Activated CD4-positive, alpha-beta memory T cell treated with anti-CD3 and anti-CD28 coated beads, Interleukin-2, amount 10 ng/mL, durations not matched to agents 7 days and 5 days (primary cell): ENCODE results near the gene SMIM29. TPM values are rescaled to one million over a fixed set of nuclear protein-coding genes. Genes with fewer than 3 reads are reported as not detected.

Source experiments
- CTCF ChIA-PET: fragments of 350-600 bp; sonication (Branson Sonifier 250); formaldehyde crosslinking; loops from one replicate; lab custom pipeline; 2021; ENCODE audit warnings: antibody characterized with exemption, inconsistent platforms; lab: Charles Lee
- POLR2A ChIA-PET: fragments of 350-600 bp; sonication (Branson Sonifier 250); formaldehyde crosslinking; loops from one replicate; lab custom pipeline; 2021; ENCODE audit warnings: antibody characterized with exemption; lab: Charles Lee
- DNase-seq: peaks from one replicate; pipeline ENCODE4 v3.0.0-alpha.2; 2020
- H3K27ac Mint-ChIP-seq: one replicate; pipeline ENCODE4 v1.8.0; 2021; ENCODE audit warnings: mild to moderate bottlenecking, mixed read lengths
- H3K27me3 Mint-ChIP-seq: one replicate; pipeline ENCODE4 v1.8.0; 2021; ENCODE audit warnings: mixed read lengths
- H3K36me3 Mint-ChIP-seq: one replicate; pipeline ENCODE4 v1.8.0; 2021; ENCODE audit warnings: low read depth, mixed read lengths
- H3K4me1 Mint-ChIP-seq: one replicate; pipeline ENCODE4 v1.8.0; 2021; ENCODE audit warnings: mixed read lengths
- H3K4me3 Mint-ChIP-seq: one replicate; pipeline ENCODE4 v1.8.0; 2021; ENCODE audit warnings: mild to moderate bottlenecking, mixed read lengths
- H3K9me3 Mint-ChIP-seq: one replicate; pipeline ENCODE4 v1.8.0; 2021; ENCODE audit warnings: mixed read lengths
- total RNA-seq, 2 experiments: library from RNA; stranded (reverse); gene quantifications; one replicate each; pipeline ENCODE4 v1.2.3, GENCODE V29; 2021

The SMIM29 gene
- total RNA-seq, 2 experiments from 2014 or later: 38.3 to 38.4 TPM

DNA sequence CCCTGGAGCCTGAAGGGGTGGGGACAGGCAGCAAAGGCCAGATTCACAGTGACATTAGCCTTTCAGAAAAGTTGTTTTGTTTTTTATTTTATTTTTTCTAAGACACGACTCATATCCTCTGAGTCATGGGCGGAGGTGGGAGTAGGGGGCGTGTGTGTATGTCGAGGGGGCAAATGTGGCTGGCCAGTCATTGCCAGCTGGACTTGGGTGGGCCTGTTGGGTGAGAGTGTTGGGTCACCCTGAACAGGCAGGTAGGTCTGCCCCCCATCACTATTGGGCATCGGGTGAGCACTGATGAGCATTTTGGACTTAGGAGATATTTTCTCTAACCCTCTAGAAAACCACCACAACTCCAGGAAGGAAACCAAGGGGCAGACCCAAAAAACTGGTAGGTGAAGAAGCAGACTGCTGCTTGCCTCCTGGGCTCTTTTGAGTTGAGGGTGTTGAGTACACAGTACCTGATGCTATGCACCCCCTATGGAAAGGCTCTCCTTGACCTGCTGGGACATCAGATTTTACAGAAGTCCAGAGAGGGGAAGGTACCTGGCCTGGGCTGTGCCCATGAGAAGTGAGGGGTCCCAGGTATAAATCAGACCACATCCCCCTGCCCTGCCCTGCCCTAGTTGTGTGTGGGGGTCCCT, 5.6 kb downstream of the SMIM29 start:
- no peak for DNase-seq
- Mint-ChIP-seq H3K27me3 (no peaks in the 10 kb centered on the region), H3K27ac (peak overlapping the region; percentile 66), H3K36me3 (peaks cover 63% of the 10 kb centered on the region), H3K9me3 (no peaks in the 10 kb centered on the region), H3K4me1 (peaks cover 89% of the 10 kb centered on the region), H3K4me3 (no peak overlapping the region)
- POLR2A ChIA-PET: interaction anchor here (0.6 to 0.7 kb wide), 2 partner anchors 47 to 82 kb away, joined by 3 to 4 read pairs; no protein-coding TSS in a partner anchor
- CTCF ChIA-PET: interaction anchor here (0.8 kb wide), 1 partner anchor 19 kb away, joined by 3 read pairs; no protein-coding TSS in a partner anchor

DNA sequence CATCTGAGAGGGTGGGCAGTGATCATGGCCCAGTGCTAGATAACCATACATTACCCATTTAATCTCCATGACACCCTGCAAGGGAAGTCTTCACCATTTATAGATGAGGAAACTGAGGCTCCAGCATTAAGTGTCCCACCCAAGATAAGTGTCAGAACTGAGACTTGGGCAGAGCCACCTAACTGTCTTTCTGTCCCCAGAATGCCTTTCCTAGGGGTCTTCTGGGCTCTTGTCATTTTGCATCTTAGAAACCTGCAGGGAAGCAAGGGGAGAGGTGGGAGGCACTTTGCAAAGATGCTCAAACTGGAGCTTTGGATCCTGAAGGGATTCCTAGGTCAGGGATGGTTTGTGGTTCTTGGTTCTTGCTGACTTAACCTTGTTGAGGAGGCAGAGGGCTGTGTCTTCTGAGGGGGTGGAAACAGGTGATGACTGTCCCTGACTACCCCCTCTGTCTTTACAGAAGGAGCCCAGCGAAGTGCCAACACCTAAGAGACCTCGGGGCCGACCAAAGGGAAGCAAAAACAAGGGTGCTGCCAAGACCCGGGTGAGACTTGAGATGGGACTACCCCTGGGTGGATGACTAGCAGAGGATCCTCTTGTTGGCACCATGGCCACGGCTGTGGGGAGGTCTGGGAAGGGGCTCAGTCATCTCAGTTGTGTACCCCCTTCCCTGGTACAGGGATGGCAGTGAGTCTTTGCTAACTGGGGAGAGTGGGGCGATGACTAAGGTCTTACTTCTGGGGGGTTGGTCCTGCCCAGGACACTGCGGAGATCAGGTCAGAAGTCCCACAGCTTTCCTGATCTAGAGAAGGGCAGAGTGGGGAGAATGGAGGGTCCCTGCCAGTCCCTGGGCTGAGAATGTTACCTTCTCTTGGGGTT, 6.3 kb downstream of the SMIM29 start:
- CTCF ChIA-PET: no interaction called here
- Mint-ChIP-seq H3K27ac (peak overlapping the region; percentile 66), H3K36me3 (peaks cover 63% of the 10 kb centered on the region), H3K9me3 (no peaks in the 10 kb centered on the region), H3K4me3 (no peak overlapping the region), H3K4me1 (peaks cover 83% of the 10 kb centered on the region), H3K27me3 (no peaks in the 10 kb centered on the region)
- no peak for DNase-seq
- POLR2A ChIA-PET: interaction anchor here (0.7 kb wide), 1 partner anchor 46 kb away, joined by 3 read pairs; no protein-coding TSS in a partner anchor

DNA sequence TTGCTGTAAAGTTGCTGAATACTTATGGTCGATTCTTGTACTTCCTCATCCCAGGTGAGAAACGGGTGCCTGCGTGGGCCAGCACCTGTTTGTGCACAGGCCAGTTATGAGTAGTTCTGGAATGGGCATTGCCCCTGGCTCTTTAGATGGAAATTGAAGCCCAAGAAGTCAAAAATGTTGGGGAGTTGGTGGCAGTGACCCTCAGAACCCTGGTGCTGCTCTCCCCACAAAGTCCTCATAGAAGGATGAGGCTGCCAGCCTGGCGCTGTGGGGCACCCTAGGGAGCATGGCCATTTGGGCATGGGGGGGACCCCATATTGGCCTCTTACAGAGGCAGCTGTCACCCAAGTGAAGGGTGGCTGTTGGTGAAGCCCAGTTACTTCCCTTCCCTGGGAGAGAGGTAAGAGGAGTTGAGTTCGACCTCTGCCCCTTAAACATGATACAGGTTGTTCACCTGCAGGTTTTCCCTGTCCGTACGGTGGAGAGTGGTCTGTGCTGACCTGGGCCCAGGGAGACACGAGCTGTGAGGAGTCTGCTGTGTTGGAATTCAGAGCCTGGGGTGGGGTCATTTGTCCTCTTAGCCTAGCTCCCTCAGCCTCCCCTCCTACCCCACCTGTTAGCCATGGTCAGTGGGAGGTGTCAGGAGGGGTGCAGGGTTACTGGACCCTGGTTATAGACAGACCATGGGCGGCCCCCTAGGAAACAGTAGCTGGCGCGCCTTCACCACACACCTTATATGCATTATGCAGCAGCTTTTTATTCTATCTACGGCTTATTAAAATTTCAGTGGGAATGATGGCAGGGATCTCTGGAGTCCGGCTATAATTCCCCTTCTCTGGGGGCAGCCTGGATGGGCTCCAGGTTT, 7.2 kb downstream of the SMIM29 start:
- DNase-seq: no peak
- ChIA-PET CTCF (no interaction called here), POLR2A (no interaction called here)
- no peak overlapping the region for H3K4me3 Mint-ChIP-seq
- H3K27ac Mint-ChIP-seq: peak overlapping the region; percentile 66
- H3K4me1 Mint-ChIP-seq: peaks cover 77% of the 10 kb centered on the region
- no peaks in the 10 kb centered on the region for H3K9me3 Mint-ChIP-seq
- no peaks in the 10 kb centered on the region for H3K27me3 Mint-ChIP-seq
- H3K36me3 Mint-ChIP-seq: peaks cover 65% of the 10 kb centered on the region

DNA sequence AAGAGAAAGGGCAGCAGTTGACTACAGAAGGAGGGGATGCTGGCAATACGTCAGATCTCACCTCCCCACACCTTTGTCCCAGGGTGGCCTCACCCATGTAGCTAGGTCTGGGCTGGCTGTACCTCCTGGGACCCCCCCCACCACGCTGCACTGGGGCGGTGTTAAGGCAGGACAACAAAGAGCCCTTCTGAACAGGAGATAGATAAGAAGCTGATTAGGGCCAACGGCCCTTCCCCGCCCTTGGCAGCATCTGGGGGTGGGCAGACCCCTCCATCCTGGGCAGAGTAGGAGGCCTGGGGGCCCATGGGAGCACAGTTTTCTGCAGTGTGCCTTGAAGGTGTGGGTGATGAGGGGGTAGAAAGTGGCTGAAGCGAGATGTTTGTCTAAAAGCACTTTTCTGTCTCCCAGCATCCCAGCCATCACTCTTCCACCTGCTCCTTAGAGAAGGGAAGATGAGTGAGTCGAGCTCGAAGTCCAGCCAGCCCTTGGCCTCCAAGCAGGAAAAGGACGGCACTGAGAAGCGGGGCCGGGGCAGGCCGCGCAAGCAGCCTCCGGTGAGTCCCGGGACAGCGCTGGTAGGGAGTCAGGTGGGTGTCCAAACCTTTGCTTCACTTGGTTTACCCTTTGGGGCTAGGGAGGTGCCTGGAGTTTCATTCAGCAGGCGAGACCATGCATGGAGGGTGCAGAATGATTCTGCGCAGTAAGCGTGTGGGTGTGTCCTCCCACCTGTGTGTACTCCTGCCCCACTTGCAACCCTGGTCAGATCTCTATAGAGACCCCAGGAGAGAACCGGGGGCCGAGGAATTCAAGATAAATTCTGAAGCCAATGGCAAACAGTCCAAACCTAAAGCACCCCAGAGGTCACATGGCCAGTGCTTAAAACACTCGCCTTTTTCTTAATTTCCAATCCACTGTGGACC, 8.2 kb downstream of the SMIM29 start:
- Mint-ChIP-seq H3K36me3 (peaks cover 67% of the 10 kb centered on the region), H3K4me3 (no peak overlapping the region), H3K9me3 (no peaks in the 10 kb centered on the region), H3K27me3 (no peaks in the 10 kb centered on the region), H3K27ac (peak overlapping the region; percentile 24), H3K4me1 (peaks cover 76% of the 10 kb centered on the region)
- DNase-seq: no peak
- ChIA-PET CTCF (interaction anchor here (1.1 kb wide), 1 partner anchor 9 kb away, joined by 6 read pairs; no protein-coding TSS in a partner anchor), POLR2A (interaction anchor here (0.9 to 1.4 kb wide), 3 partner anchors 8 to 184 kb away, joined by 3 to 8 read pairs (median 6); partner anchors contain the start of gene SMIM29)

DNA sequence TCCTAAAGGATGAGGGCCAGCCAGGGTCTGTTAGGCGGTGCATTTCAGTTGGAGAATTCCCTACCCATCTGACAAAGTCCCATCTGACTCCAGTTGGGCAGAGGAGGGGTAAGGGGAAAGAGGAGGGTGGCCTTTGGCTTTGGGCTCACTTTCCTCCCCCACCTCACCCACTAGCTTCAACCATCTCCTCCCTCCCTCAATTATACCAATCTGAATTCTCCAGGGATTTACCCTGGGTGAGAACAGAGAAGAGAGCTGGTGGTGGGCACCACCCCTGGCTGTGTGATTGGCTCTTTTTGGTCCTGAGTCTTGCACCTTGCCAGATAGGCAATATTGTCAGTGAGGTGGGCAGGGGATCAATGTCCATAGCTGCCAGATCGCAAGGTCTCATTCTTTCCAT, 8.9 kb downstream of the SMIM29 start:
- Mint-ChIP-seq H3K27me3 (no peaks in the 10 kb centered on the region), H3K4me3 (no peak overlapping the region), H3K36me3 (peaks cover 61% of the 10 kb centered on the region), H3K4me1 (peaks cover 69% of the 10 kb centered on the region), H3K9me3 (no peaks in the 10 kb centered on the region), H3K27ac (no peak overlapping the region)
- CTCF ChIA-PET: interaction anchor here (1.1 kb wide), 1 partner anchor 9 kb away, joined by 6 read pairs; no protein-coding TSS in a partner anchor
- POLR2A ChIA-PET: interaction anchor here (0.9 to 1.4 kb wide), 3 partner anchors 9 to 185 kb away, joined by 3 to 8 read pairs (median 6); partner anchors contain the start of gene SMIM29
- no peak for DNase-seq

DNA sequence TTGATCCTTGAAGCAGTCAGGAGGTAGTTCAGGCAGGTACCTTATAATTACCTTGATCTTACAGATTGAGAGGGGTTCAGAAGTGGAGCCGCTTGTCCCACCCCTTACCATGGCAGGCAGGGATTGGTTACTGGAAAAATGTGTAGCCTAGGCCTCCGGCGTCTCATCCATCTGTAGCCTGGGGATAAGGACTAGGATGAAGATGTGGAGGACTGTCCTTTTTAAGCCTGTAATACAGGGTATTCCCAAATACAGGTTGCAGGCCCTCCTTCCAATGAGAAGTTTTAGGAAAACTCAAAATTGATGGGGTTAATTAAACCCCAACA, 9.3 kb downstream of the SMIM29 start:
- peaks cover 66% of the 10 kb centered on the region for H3K4me1 Mint-ChIP-seq
- no peaks in the 10 kb centered on the region for H3K9me3 Mint-ChIP-seq
- H3K27me3 Mint-ChIP-seq: no peaks in the 10 kb centered on the region
- H3K36me3 Mint-ChIP-seq: peaks cover 57% of the 10 kb centered on the region
- H3K4me3 Mint-ChIP-seq: no peak overlapping the region
- DNase-seq: no peak
- CTCF ChIA-PET: interaction anchor here (1.1 kb wide), 1 partner anchor 10 kb away, joined by 6 read pairs; no protein-coding TSS in a partner anchor
- POLR2A ChIA-PET: interaction anchor here (1.4 kb wide), 2 partner anchors 9 to 15 kb away, joined by 6 to 8 read pairs; partner anchors contain the start of gene SMIM29
- H3K27ac Mint-ChIP-seq: peak overlapping the region; percentile 84

DNA sequence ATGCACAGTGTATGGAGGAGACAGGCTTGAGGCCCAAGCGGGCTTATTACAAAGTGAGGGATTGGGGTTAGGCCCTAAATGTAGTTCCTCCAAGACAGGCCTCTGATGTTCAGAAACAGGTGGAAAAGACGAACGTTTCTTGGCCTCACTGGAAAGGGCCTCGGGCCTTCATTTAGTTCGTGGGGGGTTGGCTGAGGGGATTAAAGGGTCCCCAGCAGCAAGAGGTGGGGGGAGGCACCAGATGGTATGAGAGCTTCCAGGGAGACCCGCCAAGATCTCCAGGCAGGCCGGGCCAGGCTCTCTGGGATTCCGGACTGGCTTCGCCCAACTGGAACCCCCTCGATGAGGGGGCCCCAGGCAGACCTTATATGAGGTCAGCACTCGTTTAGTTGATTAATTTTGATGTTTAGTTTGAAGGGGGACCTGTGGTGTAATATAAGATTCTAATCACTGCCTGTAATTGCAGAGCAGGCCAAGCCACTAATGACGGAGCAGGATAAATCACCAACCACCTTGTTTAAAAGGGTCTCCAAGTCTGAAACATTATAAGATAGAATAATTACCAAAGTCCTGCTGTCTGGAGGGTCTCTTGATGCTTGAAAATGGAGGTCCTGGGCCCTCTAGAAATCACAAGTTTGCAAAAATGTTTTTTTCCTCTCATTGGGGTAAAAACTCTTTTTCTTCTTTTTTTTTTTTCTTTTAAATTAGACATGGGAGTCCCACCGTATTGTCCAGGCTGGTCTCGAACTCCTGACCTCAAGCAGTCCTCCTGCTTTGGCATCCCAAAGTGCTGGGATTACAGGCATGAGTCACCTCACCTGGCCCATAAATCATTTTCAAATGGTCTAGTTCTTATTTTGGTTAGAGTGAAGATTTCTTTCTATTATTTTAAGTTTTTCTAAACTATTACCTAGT, 10.0 kb downstream of the SMIM29 start:
- peaks cover 54% of the 10 kb centered on the region for H3K36me3 Mint-ChIP-seq
- ChIA-PET CTCF (no interaction called here), POLR2A (interaction anchor here (1.0 kb wide), 1 partner anchor 9 kb away, joined by 8 read pairs; no protein-coding TSS in a partner anchor)
- no peak for DNase-seq
- H3K9me3 Mint-ChIP-seq: no peaks in the 10 kb centered on the region
- peak overlapping the region; percentile 84 for H3K27ac Mint-ChIP-seq
- peaks cover 63% of the 10 kb centered on the region for H3K4me1 Mint-ChIP-seq
- H3K4me3 Mint-ChIP-seq: peak overlapping the region; percentile 85
- no peaks in the 10 kb centered on the region for H3K27me3 Mint-ChIP-seq

DNA sequence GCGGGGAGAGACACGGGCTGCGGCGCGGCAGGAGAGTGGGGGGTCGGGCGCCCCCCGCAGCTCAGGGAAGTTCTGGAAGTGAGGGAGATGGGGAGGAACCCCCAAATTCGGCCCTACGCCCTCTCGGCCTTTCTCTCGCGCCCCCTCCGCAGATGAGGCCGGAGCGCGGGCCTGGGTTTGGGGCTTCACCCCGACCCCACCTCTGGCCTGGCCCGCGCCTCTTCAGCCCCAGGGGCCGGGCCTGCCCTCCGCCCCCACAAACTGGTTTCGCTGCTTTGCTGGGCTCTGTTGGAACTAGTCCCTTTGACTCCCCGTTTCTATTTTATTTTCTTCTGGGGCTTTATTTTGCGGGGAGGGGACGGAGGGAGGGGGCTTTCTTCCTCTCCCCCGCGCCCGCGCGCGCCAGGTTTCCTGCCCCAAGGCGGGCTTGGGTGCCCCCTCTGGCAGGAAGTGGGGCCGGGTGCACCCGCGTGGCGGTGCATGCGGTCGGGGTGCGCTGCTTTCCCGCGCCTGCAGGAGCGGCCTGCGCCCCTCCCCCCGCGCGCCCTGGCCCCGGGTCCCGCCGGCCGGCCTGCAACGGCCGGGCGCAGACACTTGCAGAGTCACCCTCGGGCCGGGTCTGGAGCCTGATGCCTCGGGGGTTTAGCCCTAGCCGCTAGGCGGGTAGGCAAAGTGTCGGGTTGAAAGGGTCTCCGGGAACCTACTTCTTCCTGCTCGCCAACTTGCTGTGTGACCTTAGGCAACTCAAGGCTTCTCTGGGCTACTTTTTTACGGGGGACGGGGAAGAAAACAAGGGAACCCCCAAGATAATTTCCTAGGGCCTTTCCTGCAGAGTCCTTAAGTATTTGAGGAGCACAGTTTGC, 10.9 kb downstream of the SMIM29 start:
- H3K4me3 Mint-ChIP-seq: peak overlapping the region; percentile 85
- ChIA-PET CTCF (interaction anchor here (1.9 kb wide), 1 partner anchor 177 kb away, joined by 5 read pairs; no protein-coding TSS in a partner anchor), POLR2A (interaction anchor here (0.6 to 2.6 kb wide), 12 partner anchors 10 to 1037 kb away, joined by 3 to 47 read pairs (median 6); partner anchors contain the start of genes SMIM29 and SNRPC)
- peak overlapping the region; percentile 91 for H3K27ac Mint-ChIP-seq
- no peaks in the 10 kb centered on the region for H3K9me3 Mint-ChIP-seq
- H3K27me3 Mint-ChIP-seq: no peaks in the 10 kb centered on the region
- H3K4me1 Mint-ChIP-seq: peaks cover 54% of the 10 kb centered on the region
- peak; percentile 82 for DNase-seq
- H3K36me3 Mint-ChIP-seq: peaks cover 46% of the 10 kb centered on the region

DNA sequence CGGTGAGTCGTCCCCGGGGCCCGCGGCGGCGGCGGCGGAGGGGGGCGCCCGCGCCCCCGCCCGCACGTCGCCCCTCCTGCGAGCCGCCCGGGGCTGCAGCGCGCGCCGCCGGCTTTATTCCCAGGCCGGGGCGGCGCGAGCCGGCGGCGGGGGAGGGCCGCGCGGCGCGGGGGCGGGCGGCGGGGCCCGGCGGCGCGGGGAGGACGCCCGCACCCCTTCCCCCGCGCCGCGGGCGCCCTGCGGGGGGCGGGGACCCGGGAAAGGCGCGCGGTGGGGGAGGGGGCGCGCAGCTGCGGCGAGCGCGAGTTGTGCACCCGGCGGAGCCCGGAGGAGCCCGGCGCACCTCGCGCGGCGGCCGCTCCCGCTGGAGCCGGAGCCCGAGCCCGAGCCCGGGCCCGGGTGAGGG, 11.5 kb downstream of the SMIM29 start:
- Mint-ChIP-seq H3K36me3 (peaks cover 40% of the 10 kb centered on the region), H3K4me3 (peak overlapping the region; percentile 85), H3K4me1 (peaks cover 48% of the 10 kb centered on the region), H3K27me3 (no peaks in the 10 kb centered on the region), H3K9me3 (no peaks in the 10 kb centered on the region), H3K27ac (no peak overlapping the region)
- CTCF ChIA-PET: interaction anchor here (1.1 to 1.9 kb wide), 3 partner anchors 12 to 177 kb away, joined by 4 to 13 read pairs (median 5); partner anchors contain the start of gene SMIM29
- peak; percentile 43 for DNase-seq
- POLR2A ChIA-PET: interaction anchor here (0.6 to 2.6 kb wide), 22 partner anchors 10 to 1265 kb away, joined by 3 to 47 read pairs (median 4); partner anchors contain the start of genes RPS10, SMIM29, SNRPC and TAF11
